HT-29 (cell line): ENCODE results near the gene LSP1. TPM values are rescaled to one million over a fixed set of nuclear protein-coding genes. Genes with fewer than 3 reads are reported as not detected.
A peak's percentile ranks its signal among the peaks of the same experiment; 100 is the strongest.

Experiments used
- DNase-seq: peaks from one replicate; pipeline ENCODE4 v3.0.0-alpha.2; 2015; ENCODE audit warnings: low spot score
- total RNA-seq: library from RNA; depleted of rRNA; stranded (reverse); fragments of >200 nt; shearing (Covaris generic); gene quantifications from 2 replicates; pipeline ENCODE4 v1.2.3, GENCODE V29; 2014

The LSP1 gene
- total RNA-seq, 1 experiment from 2014 or later: 0.05 TPM

DNA sequence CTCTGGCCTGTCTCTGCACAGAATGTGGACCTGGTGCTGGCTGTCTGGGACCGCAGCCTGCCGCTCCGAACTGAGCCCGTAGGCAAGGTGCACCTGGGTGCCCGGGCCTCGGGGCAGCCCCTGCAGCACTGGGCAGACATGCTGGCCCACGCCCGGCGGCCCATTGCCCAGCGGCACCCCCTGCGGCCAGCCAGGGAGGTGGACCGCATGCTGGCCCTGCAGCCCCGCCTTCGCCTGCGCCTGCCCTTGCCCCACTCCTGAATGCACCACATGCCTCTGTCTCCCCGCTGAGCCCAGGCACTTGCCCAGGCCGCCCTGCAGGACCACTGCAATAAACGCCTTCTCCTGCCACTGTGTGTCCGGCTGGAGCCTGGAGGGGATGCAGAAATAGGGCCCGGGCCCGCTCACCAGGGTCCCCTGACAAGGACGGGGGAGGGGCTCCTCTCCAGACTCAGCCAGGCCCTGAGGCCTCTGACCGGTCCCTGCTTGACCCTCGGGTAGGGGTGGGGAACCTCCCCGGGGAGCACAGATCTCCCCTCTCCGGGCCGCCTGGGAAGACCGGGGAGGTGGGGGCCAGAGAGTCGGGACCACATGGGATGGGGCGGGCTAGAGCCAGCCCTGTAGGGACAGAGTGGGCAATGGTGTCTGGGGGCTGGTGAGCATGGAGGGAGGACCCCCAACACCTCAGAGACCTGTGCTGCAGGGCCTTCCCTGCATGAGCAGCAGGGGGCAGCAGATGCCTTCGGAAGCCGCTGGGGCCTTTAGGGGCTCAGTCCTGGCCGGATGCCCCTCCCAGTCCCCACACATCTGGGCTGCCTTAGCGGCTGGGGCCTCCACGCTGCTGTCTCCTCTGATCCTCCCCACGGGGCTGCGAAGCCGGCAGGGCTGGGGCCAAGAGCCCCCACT is 15.5 kb upstream of the LSP1 start:
- DNase-seq: peak; percentile 78

- no peak for DNase-seq
These were observed 14.8 kb upstream of the LSP1 start for GRCh38 chr11:1838077-1838425.

DNA sequence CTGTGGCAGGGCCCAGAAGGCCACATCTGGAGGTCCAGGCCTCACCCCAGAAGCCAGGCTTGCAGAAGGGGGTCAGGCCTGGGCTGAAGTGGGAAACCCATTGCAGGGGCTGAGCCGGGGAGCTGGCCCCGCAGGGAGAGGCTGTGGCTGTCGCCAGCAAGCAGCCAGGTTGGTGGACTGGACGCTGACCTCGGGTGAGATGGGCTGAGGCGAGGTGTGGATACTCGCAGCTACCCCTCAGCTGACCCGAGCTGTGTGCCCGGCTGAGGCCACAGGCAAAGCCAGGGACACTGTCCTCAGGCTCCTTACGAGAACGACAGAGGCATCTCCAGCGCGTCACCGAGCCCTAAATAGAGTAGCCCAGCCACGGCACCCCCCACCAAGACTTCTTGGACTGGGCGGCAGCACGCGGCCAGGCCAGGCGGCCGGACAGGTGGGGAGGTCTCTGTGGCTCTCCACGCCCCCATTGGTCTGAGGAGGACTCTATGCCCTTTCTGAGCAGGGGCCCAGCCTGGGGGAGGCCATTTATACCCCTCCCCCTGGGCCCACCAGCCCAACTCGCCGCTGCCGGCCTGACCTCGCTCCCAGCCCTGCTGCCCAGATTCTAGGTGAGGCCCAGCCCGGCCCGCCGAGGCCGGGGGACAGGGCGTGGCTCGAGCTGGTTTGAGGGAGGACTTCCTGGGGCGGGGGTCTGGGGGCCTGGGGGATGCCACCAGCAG is 14.3 kb upstream of the LSP1 start, which contains the start of gene TNNI2:
TNNI2 (plus strand) TSS at position 556 of the 719 bp plus-strand sequence. CDS start 716 bp downstream, outside the sequence.
- DNase-seq: no peak

DNA sequence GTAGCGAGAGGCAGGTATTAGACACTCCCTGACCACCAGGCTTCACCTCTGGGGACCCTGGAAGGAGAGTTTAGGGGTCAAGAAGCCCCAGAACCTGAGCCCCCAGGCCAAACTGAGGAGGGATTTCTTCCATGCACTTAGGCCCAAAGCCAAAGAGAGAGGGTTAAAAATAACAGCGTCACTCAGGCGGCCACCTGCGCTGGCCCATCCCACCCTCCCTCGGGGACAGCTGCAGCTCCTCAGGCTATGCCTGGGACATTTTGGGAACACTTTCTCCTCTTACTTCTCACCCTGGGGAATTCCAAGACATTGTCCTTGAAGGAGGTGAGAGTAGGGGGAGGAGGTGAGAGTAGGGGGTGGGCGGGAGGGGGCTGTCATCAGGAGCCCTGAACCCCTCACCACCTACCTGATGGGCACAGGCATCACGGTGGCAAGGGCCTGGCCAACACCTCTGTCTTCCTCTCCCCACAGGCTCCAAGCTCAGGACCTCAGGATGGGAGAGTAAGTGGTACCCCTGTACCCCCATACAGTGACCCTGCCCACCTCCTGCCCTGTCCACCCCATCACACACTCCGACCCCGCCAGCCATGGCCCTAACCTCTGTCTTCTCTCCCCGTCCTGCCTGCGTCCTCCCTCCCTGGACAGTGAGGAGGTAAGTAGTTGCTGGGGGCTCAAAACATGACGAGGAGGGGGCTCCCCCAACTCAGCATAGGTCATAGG is 13.5 kb upstream of the LSP1 start:
- no peak for DNase-seq

- no peak for DNase-seq
These were observed 12.7 kb upstream of the LSP1 start for GRCh38 chr11:1839924-1840779.

- no peak for DNase-seq
These were observed 12.0 kb upstream of the LSP1 start for GRCh38 chr11:1840780-1841480.

DNA sequence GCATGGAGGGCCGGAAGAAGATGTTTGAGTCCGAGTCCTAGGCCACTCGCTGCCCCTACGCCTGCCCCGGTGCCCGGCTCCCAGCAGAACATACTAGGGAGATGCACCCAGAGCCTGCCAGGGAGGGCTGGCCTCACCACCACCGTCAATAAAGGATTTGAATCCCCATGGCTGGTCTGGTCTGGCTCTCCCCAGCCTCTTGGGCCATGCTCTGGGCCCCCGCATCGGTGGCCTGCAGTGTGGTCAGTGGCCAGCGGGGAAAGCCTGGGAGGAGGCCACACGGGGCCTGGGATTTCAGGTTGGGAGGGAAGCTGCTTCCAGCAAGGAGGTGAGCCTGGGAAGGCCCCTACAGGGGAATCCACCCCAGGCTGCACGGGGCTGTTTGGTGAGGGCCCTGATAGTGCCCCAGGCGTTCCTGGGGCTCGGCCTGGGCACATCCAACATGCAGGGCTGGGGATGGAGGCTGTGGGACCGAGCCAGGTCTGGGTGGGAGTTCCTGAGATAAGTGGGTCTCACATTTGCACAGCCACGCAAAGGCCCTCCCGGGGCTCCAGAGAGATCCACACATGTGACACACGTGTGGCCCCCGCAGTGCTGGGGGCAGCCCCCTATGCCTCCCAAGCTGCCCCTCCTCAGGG is 11.3 kb upstream of the LSP1 start:
- no peak for DNase-seq

DNA sequence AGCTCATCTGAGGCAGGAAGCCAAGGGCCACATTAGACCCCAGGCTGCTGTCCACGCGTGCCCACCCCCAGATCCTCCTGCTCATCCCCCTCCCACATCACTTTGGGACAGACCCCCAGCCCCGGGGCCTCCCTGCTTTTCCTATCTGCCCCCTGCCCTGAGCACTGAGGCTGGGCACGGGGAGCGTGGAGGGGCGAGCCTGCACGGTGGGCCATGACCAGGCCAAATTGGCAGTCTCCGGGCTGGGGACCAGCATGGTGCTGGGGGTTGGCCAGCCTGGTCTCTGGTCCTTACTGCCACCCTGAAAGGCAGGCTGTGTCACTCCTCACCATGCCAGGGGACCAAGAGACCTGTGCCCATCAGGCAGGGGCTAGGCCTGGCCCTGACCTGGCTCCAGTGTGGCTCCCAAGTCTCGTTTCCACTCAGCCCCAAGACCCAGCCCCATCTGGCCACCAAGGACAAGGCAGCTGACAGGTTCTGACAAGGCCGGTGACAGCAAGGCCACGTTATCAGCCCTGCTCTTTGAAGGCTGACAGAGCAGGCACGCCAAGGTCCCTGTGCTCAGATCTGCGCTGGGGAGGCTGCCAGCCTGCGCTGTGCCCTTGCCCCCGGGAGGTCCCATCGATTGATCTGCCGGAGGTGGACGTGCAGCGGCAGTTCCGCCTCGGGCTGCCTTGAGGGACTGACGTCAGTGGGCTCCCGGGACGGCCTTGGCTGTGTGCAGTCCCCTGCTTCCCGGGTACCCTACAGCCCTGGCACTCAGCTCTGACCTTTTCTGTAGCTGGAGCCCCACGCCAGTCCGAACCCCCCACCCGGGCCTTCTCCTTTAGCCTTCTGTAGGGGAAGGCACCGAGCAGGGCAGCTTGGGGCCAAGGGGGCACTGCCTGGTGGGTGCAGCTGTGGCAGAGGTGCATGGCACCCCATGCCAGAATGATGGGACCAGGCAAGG is 10.5 kb upstream of the LSP1 start:
- DNase-seq: no peak

- DNase-seq: no peak
These were observed 9.8 kb upstream of the LSP1 start for GRCh38 chr11:1843098-1843473.

DNA sequence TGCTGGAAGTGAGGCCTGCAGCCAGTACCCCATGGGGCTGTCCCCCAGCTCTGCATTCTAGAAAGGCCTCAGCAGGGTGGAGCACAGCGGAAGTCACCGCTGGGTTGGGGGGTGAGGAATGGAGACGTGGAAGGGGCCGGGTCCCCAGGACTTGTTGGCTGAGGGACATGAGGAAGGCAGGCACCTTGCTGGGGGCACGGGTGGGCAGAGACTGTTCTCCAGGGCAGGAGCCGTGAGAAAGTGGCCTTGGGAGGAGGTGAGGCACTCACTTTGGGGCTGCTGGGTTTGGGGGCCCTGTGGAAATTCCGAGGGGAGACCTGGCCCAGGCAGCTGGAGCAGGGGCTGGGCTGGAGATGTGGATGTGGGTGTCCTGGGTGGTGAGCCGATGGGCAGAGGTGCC is 9.1 kb upstream of the LSP1 start:
- DNase-seq: no peak

DNA sequence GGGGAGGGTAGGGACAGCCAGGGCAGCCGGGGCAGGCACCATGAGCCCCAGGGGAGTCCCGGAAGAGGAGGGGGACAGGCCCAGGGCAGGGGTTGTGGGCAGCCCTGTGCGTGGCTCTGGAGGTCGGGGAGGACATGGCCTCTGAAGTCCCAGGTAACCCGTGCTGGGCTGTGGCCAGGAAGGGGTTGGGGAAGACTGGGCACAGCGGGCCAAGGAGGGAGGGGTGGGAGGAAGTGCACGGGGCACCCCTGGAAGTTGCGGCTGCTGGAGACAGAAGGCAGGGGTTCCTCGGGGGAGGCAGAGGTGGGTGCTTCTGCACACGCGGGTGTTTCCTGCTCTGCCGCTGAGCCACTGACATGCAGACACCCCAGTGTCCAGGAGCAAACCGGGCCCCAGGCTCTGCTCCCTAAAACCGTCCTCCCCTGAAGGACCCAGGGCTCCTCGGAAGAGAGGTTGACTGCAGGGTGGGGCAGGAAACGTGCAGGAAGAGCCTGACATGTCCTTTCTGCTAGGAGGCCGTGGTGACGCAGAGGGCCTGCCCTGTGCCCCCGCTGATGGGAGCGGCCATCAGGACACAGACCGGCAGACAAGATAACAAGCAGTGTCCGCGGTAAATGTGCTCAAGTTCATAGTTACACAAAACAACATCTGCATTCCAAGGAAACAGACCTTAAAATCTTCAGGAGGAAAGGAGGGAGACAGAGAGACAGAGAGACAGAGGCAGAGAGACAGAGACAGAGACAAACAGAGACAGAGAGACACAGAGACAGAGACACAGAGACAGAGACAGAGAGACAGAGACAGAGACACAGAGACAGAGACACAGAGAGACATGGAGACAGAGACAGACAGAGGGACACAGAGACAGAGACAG is 8.4 kb upstream of the LSP1 start:
- DNase-seq: no peak

- no peak for DNase-seq
These were observed 7.8 kb upstream of the LSP1 start for GRCh38 chr11:1845095-1845429.

DNA sequence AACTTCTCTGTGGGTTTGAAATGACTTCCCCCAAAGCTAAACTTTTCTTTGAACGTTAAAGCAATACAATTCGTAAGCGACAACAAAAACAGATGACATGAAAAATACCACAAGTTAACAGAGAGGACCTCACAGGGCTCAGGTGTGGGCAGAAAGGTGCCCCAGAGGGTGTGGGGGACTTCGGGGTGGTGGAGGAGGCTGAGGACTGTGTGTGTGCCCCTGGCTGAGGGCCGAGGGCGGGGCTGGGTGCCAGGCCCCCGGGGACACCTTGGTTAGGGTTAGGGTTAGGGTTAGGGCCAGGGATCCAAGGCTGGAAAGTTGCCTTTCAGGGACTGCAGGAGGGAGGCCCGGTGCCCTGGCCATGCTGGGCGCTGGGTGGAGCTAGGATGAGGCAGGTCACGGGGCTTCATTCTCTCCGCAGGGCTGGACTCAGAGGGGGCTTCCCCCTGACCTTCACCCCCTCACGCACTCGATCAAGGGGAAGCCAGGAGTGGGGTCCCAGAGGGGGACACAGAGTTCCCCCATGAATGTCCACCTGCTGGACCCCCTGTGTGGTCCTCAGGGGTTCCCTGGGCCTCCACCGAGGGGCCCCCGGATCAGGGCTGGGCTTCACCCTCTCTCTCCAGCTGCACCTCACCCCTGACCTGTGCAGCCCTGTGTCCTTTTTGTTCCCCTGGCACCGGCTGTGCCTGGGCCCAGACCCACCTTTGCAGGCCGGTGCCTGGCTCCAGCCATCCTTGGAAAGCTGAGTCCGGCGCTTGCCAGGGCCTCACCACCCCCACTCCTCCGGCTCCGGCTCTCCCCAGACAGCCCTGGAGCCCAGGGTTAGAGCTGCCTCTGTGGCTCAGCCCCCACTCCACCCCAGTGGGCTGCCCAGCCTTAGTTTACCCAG is 7.1 kb upstream of the LSP1 start:
- DNase-seq: no peak

GRCh38 chr11:1846453-1846932 is 6.4 kb upstream of the LSP1 start:
- no peak for DNase-seq

DNA sequence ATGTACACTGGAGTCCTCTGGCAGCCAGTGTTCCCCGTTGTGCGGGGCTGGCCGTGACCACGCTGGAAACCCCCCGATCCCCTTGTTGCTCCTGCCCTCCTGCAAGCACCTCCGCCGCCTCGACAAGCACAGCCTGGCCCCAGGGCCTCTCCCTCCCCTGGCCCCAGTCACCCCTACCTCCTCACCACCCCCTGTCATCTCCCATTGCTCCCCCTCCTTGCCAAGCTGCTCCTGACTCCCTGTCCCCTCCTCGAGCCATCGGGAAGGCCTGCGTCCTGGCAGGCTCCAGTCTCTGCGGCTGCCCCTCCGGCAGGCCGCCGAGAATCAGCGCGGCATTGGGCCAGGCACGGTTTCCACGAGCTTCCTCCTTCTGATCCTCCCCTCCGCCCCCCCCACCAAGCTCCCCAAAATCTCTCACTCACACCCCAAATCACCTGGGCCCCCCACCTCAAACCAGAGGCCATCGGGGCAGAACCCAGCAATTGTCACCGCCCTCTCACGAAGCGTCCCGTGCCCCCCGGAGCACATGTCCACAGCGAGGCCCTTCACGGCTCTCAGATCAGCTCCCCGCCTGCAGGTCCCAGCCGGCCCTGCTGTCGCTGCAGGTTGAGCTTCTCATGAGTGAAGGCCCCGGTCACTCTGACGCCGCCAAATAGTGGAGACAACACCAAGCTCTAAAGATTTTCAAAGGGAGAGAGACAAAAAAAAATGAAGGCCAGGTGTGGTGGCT is 5.7 kb upstream of the LSP1 start:
- no peak for DNase-seq

- DNase-seq: no peak
These were observed 4.8 kb upstream of the LSP1 start for GRCh38 chr11:1847926-1848639.
